ENCODE data around the gene MIEN1.
"Not testable (repeated sequence)": the region's sequence is repeated elsewhere in the genome, so short reads cannot be mapped to it uniquely, and the experiment has no call there.

Gene MIEN1

GRCh38 chr17:39730095-39730921 lies at the start of gene MIEN1:
Gene MIEN1 (minus strand): TSS chr17:39730532. CDS start chr17:39730495, 37 bp downstream.
- DNase-seq (ENCODE audit: low read depth): peak; percentile 58

GRCh38 chr17:39777534-39778365 lies 47.4 kb upstream of the MIEN1 start:
- DNase-seq (ENCODE audit: low read depth): no peak

GRCh38 chr17:39776252-39776651 lies 45.9 kb upstream of the MIEN1 start:
- DNase-seq (ENCODE audit: low read depth): no peak

- no peak for DNase-seq (ENCODE audit: low read depth)
These were observed 44.7 kb upstream of the MIEN1 start for GRCh38 chr17:39775031-39775430.

GRCh38 chr17:39774047-39774446 lies 43.7 kb upstream of the MIEN1 start:
- DNase-seq (ENCODE audit: low read depth): no peak

- no peak for DNase-seq (ENCODE audit: low read depth)
These were observed 42.9 kb upstream of the MIEN1 start for GRCh38 chr17:39772987-39773934.

GRCh38 chr17:39772415-39772814 lies 42.1 kb upstream of the MIEN1 start:
- DNase-seq (ENCODE audit: low read depth): no peak

GRCh38 chr17:39769974-39770587 lies 39.7 kb upstream of the MIEN1 start:
- no peak for DNase-seq (ENCODE audit: low read depth)

- DNase-seq (ENCODE audit: low read depth): no peak
These were observed 36.8 kb upstream of the MIEN1 start for GRCh38 chr17:39767147-39767546.

- DNase-seq (ENCODE audit: low read depth): no peak
These were observed 35.4 kb upstream of the MIEN1 start for GRCh38 chr17:39765766-39766165.

GRCh38 chr17:39765175-39765574 lies 34.8 kb upstream of the MIEN1 start:
- DNase-seq (ENCODE audit: low read depth): no peak

GRCh38 chr17:39764171-39764570 lies 33.8 kb upstream of the MIEN1 start:
- not testable (repeated sequence) for DNase-seq (ENCODE audit: low read depth)

- DNase-seq (ENCODE audit: low read depth): no peak
These were observed 32.9 kb upstream of the MIEN1 start for GRCh38 chr17:39763051-39763820.

GRCh38 chr17:39761861-39762496 lies 31.6 kb upstream of the MIEN1 start:
- DNase-seq (ENCODE audit: low read depth): no peak

- no peak for DNase-seq (ENCODE audit: low read depth)
These were observed 28.9 kb upstream of the MIEN1 start for GRCh38 chr17:39759204-39759603.

- no peak for DNase-seq (ENCODE audit: low read depth)
These were observed 27.9 kb upstream of the MIEN1 start for GRCh38 chr17:39757931-39758873.

- no peak for DNase-seq (ENCODE audit: low read depth)
These were observed 26.9 kb upstream of the MIEN1 start for GRCh38 chr17:39757176-39757662.

GRCh38 chr17:39756380-39757079 lies 26.2 kb upstream of the MIEN1 start:
- no peak for DNase-seq (ENCODE audit: low read depth)

Measured in stromal cell of bone marrow (primary cell).